Activated CD8-positive, alpha-beta memory T cell treated with anti-CD3 and anti-CD28 coated beads, Interleukin-2, amount 50 U/mL, for 48 hours (primary cell): ENCODE measurements around the gene LSG1.
"Not testable (repeated sequence)": the region's sequence is repeated elsewhere in the genome, so short reads cannot be mapped to it uniquely, and the experiment has no call there.

Experiments
- DNase-seq: peaks from one replicate; pipeline ENCODE4 v3.0.0-alpha.2; 2020

Gene LSG1

GRCh38 chr3:194615226-194615625 is 56.8 kb downstream of the LSG1 start:
- DNase-seq = no peak

- no peak for DNase-seq
These were observed 59.8 kb downstream of the LSG1 start for GRCh38 chr3:194612221-194612620.

GRCh38 chr3:194610689-194611088 is 61.3 kb downstream of the LSG1 start:
- no peak for DNase-seq

- no peak for DNase-seq
These were observed 62.4 kb downstream of the LSG1 start for GRCh38 chr3:194609601-194610000.

- DNase-seq = no peak
These were observed 63.0 kb downstream of the LSG1 start for GRCh38 chr3:194608981-194609380.

GRCh38 chr3:194607592-194608389 is 64.2 kb downstream of the LSG1 start:
- no peak for DNase-seq

- no peak for DNase-seq
These were observed 65.0 kb downstream of the LSG1 start for GRCh38 chr3:194606941-194607340.

- DNase-seq = no peak
These were observed 65.8 kb downstream of the LSG1 start for GRCh38 chr3:194606163-194606562.

GRCh38 chr3:194605314-194605713 is 66.7 kb downstream of the LSG1 start:
- DNase-seq = not testable (repeated sequence)

GRCh38 chr3:194604837-194605236 is 67.2 kb downstream of the LSG1 start:
- DNase-seq = no peak

- DNase-seq = no peak
These were observed 67.9 kb downstream of the LSG1 start for GRCh38 chr3:194604126-194604525.

GRCh38 chr3:194602669-194603171 is 69.3 kb downstream of the LSG1 start:
- DNase-seq = no peak

GRCh38 chr3:194598771-194599557 is 73.0 kb downstream of the LSG1 start:
- DNase-seq = no peak

GRCh38 chr3:194596906-194597305 is 75.1 kb downstream of the LSG1 start:
- DNase-seq = no peak

GRCh38 chr3:194592798-194593752 is 78.9 kb downstream of the LSG1 start:
- no peak for DNase-seq
